Measurements from ENCODE around the gene CHD5. TPM values are rescaled to one million over a fixed set of nuclear protein-coding genes. Genes with fewer than 3 reads are reported as not detected.

CHD5 gene
- total and polyA plus RNA-seq, 5 donors from 2014 or later = not detected

DNA sequence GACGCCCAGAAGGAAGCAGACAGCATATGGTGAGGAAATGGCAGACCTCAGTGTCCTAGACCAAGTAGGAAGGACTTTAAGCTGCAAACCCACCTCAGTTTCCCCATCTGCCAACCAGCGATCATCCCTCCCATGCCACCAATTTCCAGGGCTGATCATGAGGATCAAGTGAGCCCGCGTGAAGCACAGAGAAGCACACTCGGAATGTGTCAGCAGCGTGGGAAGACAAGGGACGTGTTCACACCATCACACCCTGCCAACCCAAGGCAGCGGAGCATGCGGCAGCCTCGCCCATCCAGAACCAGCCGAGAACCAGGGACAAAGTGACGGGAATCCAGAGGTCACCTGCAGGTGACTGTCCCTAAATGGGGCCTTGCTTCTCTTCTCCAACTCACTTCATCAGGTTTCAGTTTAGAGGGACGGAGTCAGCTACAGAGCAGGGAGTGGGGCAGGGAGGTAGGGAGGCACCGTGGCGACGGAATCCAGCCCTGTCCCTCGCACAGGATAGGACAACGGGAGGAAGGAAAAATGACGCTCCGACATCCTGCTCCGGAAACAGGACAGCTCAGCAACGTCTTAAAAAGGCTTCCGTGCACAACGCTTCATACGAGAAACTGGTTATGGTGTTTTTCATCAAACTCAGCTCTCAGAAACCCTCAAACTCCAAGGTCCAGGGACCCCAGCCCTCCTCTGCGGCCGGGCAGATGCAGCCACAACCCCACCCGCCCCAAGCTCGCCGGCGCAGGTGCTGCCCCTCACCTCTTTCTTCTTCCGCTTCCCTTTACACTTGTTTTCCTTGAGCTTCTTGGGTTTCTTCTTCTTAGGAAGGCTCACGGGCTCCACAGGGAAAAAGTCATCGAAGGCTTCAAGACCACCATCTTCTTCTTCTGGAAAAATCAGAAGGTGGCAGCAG lies 12.5 kb downstream of the CHD5 start:
- peaks cover 10% of the 10 kb centered on the region for H3K27me3 Mint-ChIP-seq

DNA sequence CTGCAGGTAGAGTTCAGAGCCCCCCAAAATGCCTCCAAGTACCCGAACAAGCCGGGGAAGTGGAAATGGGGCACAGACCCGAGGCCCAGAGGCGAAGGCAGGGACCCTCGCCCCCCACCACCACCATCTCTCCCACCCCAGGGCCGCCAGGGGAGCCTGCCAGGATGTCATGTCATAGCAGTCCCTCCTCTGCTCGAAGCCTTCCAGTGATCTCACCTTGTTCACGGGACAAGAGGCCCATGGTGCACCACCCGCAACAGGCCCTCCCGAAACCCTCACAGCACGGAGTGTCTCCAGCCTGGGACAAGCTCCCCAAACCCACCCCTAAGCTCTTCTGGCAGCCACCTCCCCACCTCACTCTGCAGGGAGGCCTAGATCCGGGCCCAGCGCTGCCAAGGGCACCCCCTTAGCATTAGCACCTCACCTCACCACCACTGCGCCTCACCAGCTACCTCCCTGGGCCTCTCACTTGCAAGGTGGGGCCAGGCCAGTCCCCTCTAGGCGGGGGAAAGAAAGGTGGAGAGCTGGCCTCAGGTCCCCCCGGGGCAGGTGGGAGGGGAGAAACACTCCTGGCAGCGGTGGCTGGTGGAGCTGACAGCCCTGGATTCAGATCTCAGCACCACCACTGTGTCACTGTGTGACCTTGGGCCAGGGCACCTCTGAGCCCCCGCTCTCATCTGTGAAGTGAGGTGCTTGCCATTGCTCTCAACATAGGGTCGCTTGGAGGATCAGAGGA lies 13.3 kb downstream of the CHD5 start:
- H3K27ac Mint-ChIP-seq = peak overlapping the region in 1 of 3 donors; percentile 26
- Histone ChIP-seq H3K4me1 (ENCODE audit: control insufficient read depth, insufficient read depth, low read length, poor library complexity, severe bottlenecking) (no peaks in the 10 kb centered on the region), H3K36me3 (ENCODE audit: control insufficient read depth, insufficient read depth, low read length) (no peaks in the 10 kb centered on the region), H3K9me3 (ENCODE audit: control insufficient read depth in 2 of 2, low read length in 2 of 2) (no peaks in the 10 kb centered on the region), H3K27me3 (ENCODE audit: control insufficient read depth, insufficient read depth, low read length) (no peaks in the 10 kb centered on the region), H3K4me3 (ENCODE audit: low read depth, low read length) (no peak overlapping the region), H3K27ac (ENCODE audit: insufficient read depth, low read length, poor library complexity, severe bottlenecking) (no peak overlapping the region)
- no peak overlapping the region for H3K4me3 Mint-ChIP-seq
- peaks cover 10% of the 10 kb centered on the region for H3K27me3 Mint-ChIP-seq
- H3K4me1 Mint-ChIP-seq = no peaks in the 10 kb centered on the region
- ATAC-seq (ENCODE audit: low read depth in 2 of 2) (no peak), DNase-seq (no peak)
- no peaks in the 10 kb centered on the region for H3K36me3 Mint-ChIP-seq
- no peaks in the 10 kb centered on the region for H3K9me3 Mint-ChIP-seq

More for the DNA sequence above, 12.5 kb downstream of the CHD5 start:
- H3K9me3 ChIP-seq (ENCODE audit: control insufficient read depth in 2 of 2, low read length in 2 of 2) = no peaks in the 10 kb centered on the region
- no peak overlapping the region for H3K27ac ChIP-seq (ENCODE audit: insufficient read depth, low read length, poor library complexity, severe bottlenecking)
- H3K4me3 ChIP-seq (ENCODE audit: low read depth, low read length) = no peak overlapping the region
- H3K27me3 ChIP-seq (ENCODE audit: control insufficient read depth, insufficient read depth, low read length) = no peaks in the 10 kb centered on the region
- H3K36me3 ChIP-seq (ENCODE audit: control insufficient read depth, insufficient read depth, low read length) = no peaks in the 10 kb centered on the region
- no peaks in the 10 kb centered on the region for H3K4me1 ChIP-seq (ENCODE audit: control insufficient read depth, insufficient read depth, low read length, poor library complexity, severe bottlenecking)
- ATAC-seq (ENCODE audit: low read depth in 2 of 2) (no peak), DNase-seq (no peak)
- Mint-ChIP-seq H3K9me3 (no peaks in the 10 kb centered on the region), H3K36me3 (no peaks in the 10 kb centered on the region), H3K27ac (peak overlapping the region in 1 of 3 donors; percentile 17), H3K4me3 (no peak overlapping the region), H3K4me1 (no peaks in the 10 kb centered on the region)

DNA sequence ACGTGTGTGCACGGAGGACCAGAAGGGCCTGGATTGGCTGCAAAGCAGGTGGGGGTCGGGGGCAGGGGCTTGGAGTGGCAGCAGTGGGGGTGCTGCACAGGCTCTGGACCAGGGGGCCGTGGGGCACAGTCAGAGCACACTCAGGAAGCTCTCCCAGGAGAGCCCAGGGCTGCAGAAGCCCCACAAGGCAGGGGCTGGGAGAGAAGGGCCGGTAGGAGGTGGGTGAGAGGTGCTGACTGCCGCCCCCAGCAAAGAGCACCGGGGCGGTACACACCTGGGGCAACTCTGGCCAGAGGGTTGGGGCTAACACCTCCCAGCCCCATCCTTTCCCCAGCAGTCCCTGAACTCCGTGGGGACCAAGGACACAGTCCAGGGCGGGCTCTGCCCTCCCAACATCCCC lies 13.9 kb downstream of the CHD5 start:
- ATAC-seq (ENCODE audit: low read depth in 2 of 2) (no peak), DNase-seq (no peak)
- H3K4me1 ChIP-seq (ENCODE audit: control insufficient read depth, insufficient read depth, low read length, poor library complexity, severe bottlenecking) = no peaks in the 10 kb centered on the region
- H3K36me3 Mint-ChIP-seq = no peaks in the 10 kb centered on the region
- no peaks in the 10 kb centered on the region for H3K27me3 ChIP-seq (ENCODE audit: control insufficient read depth, insufficient read depth, low read length)
- peaks cover 4% of the 10 kb centered on the region for H3K27me3 Mint-ChIP-seq
- H3K9me3 Mint-ChIP-seq = no peaks in the 10 kb centered on the region
- no peak overlapping the region for H3K27ac Mint-ChIP-seq
- no peak overlapping the region for H3K27ac ChIP-seq (ENCODE audit: insufficient read depth, low read length, poor library complexity, severe bottlenecking)
- H3K4me1 Mint-ChIP-seq = no peaks in the 10 kb centered on the region
- H3K36me3 ChIP-seq (ENCODE audit: control insufficient read depth, insufficient read depth, low read length) = no peaks in the 10 kb centered on the region
- no peak overlapping the region for H3K4me3 Mint-ChIP-seq
- no peaks in the 10 kb centered on the region for H3K9me3 ChIP-seq (ENCODE audit: control insufficient read depth in 2 of 2, low read length in 2 of 2)
- H3K4me3 ChIP-seq (ENCODE audit: low read depth, low read length) = no peak overlapping the region

DNA sequence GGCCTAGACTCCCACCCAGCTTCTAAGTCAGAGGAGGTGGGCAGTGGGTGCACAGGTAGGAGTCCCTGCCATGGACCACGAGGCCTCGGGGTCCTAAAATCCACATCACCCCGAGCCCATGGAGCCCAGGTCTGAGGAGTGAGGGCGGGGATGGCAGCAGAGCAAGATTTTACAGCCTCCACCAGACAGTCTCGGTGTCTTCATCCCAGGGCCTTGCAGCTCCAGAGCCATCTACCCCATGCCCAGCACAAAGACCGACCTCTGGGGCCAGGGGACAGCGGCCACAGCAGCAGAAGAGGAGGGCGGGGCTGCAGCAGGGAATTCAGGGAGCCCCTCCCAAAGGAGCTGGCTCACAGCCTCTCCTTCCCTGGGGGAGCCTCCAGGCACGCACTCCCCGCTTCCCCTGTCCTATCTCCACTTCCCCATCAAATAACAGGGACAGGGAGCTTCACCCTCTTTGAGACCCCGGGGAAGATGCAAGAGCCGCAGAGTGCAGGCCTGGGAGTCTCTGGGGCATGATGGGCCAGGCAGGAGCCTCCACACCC lies 14.6 kb downstream of the CHD5 start:
- Histone ChIP-seq H3K27me3 (ENCODE audit: control insufficient read depth, insufficient read depth, low read length) (no peaks in the 10 kb centered on the region), H3K4me3 (ENCODE audit: low read depth, low read length) (no peak overlapping the region), H3K27ac (ENCODE audit: insufficient read depth, low read length, poor library complexity, severe bottlenecking) (no peak overlapping the region), H3K36me3 (ENCODE audit: control insufficient read depth, insufficient read depth, low read length) (no peaks in the 10 kb centered on the region), H3K4me1 (ENCODE audit: control insufficient read depth, insufficient read depth, low read length, poor library complexity, severe bottlenecking) (no peaks in the 10 kb centered on the region), H3K9me3 (ENCODE audit: control insufficient read depth in 2 of 2, low read length in 2 of 2) (no peaks in the 10 kb centered on the region)
- no peak for DNase-seq
- no peak overlapping the region for H3K27ac Mint-ChIP-seq
- H3K27me3 Mint-ChIP-seq = peaks cover 4% of the 10 kb centered on the region
- no peaks in the 10 kb centered on the region for H3K36me3 Mint-ChIP-seq
- no peaks in the 10 kb centered on the region for H3K9me3 Mint-ChIP-seq
- ATAC-seq (ENCODE audit: low read depth in 2 of 2) = no peak
- no peaks in the 10 kb centered on the region for H3K4me1 Mint-ChIP-seq
- H3K4me3 Mint-ChIP-seq = no peak overlapping the region

DNA sequence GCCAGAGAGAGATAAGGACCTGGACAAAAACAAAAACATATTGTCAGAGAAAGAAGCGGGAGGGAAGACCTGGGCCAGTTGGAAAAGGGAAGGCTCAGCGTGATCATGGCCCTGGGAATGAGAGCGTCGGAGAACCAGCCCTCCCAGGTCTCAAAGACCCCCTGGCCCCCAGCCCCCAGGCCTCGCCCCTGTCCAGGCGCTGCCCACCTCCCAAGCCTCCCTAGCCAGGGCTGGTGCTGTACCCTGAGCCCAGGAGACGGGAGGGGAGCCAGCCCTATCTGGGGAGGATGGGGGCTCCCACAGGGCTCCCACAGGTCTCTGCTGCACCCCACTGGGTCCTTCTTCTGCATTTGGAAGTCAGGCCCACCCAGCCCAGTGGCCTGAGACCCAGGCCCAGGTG lies 15.1 kb downstream of the CHD5 start:
- H3K27ac ChIP-seq (ENCODE audit: insufficient read depth, low read length, poor library complexity, severe bottlenecking) = no peak overlapping the region
- no peaks in the 10 kb centered on the region for H3K27me3 ChIP-seq (ENCODE audit: control insufficient read depth, insufficient read depth, low read length)
- Mint-ChIP-seq H3K9me3 (no peaks in the 10 kb centered on the region), H3K27me3 (peaks cover 4% of the 10 kb centered on the region), H3K27ac (no peak overlapping the region), H3K4me1 (no peaks in the 10 kb centered on the region), H3K4me3 (no peak overlapping the region), H3K36me3 (no peaks in the 10 kb centered on the region)
- H3K4me1 ChIP-seq (ENCODE audit: control insufficient read depth, insufficient read depth, low read length, poor library complexity, severe bottlenecking) = no peaks in the 10 kb centered on the region
- no peak for ATAC-seq (ENCODE audit: low read depth in 2 of 2)
- no peak overlapping the region for H3K4me3 ChIP-seq (ENCODE audit: low read depth, low read length)
- H3K9me3 ChIP-seq (ENCODE audit: control insufficient read depth in 2 of 2, low read length in 2 of 2) = no peaks in the 10 kb centered on the region
- no peak for DNase-seq
- no peaks in the 10 kb centered on the region for H3K36me3 ChIP-seq (ENCODE audit: control insufficient read depth, insufficient read depth, low read length)

DNA sequence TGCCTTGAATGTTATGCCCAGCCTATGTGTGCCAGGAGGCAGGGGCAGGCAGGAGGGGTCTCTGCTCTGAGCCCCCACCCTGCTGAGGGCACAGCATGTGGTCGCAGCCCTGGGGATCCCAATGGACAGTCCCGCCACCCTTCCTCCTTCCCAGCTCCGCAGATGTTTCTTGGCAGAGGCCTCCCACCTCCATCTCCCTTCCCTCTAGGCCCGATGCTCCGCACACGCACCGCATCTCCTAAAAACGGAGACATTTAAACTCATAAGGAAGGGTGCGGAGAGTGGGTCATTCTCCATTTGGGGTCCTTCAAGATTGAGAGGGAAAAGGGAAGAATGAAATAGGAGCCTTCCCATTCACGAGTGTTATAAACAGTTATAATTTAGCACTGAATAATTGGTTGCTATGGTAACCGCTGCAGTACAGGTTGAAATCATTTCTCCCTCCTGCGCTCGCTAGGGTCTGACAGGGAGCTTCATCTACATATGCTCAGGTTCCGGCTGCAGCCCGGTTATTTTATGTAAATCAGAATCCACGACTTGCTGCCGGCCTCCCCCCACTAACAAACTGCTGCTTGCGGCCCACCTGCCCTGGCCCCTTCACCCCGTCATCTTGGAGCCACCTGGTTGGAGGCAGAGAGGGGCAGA lies 16.0 kb downstream of the CHD5 start:
- ATAC-seq (ENCODE audit: low read depth in 2 of 2) = no peak
- no peaks in the 10 kb centered on the region for H3K9me3 Mint-ChIP-seq
- H3K27me3 ChIP-seq (ENCODE audit: control insufficient read depth, insufficient read depth, low read length) = no peaks in the 10 kb centered on the region

DNA sequence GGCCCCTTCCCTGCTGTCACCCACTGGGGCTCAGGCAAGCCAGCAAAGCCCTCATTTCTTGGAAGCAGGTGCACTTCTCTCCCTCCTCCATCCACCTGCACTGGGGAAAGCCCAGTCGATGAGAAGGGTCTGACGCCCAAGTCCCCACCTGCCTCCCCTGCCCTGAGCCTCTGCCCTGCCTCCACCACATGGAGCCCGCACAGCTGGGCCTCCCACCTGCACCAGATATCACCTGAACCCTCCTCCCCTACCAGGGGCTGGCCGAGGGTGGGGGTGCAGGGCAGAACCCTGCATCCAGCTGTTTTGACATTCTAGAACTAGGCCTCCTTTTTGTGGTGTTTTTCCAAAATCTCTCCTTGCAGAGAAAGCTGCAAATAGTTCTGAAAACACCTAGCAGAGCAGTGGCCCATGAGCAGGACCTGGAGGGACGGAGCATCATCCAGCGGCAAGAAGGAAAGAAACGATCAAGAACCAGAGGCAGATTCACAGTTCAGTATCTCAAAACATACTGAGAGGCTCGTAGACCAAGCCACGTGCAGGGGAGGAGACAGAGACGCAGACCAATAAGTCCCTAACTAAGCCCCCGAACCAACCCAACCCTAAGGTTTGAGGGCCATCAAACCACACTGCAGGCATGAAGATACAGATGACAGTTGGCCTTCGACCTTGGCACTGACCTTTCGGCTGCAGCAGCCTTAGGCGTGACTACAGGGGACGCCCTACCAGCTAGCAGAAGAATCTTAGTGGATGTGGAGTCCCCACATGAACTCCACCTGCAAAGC lies 16.7 kb downstream of the CHD5 start:
- no peak overlapping the region for H3K4me3 ChIP-seq (ENCODE audit: low read depth, low read length)
- Mint-ChIP-seq H3K27ac (no peak overlapping the region), H3K27me3 (no peaks in the 10 kb centered on the region), H3K4me3 (no peak overlapping the region), H3K4me1 (no peaks in the 10 kb centered on the region), H3K9me3 (no peaks in the 10 kb centered on the region), H3K36me3 (peaks cover 4% of the 10 kb centered on the region)
- no peaks in the 10 kb centered on the region for H3K36me3 ChIP-seq (ENCODE audit: control insufficient read depth, insufficient read depth, low read length)
- no peaks in the 10 kb centered on the region for H3K9me3 ChIP-seq (ENCODE audit: control insufficient read depth in 2 of 2, low read length in 2 of 2)
- ATAC-seq (ENCODE audit: low read depth in 2 of 2) = no peak
- H3K27ac ChIP-seq (ENCODE audit: insufficient read depth, low read length, poor library complexity, severe bottlenecking) = no peak overlapping the region
- DNase-seq = no peak
- H3K4me1 ChIP-seq (ENCODE audit: control insufficient read depth, insufficient read depth, low read length, poor library complexity, severe bottlenecking) = no peaks in the 10 kb centered on the region
- H3K27me3 ChIP-seq (ENCODE audit: control insufficient read depth, insufficient read depth, low read length) = no peaks in the 10 kb centered on the region

More for the DNA sequence above, 16.0 kb downstream of the CHD5 start:
- H3K27ac Mint-ChIP-seq = no peak overlapping the region
- no peaks in the 10 kb centered on the region for H3K4me1 ChIP-seq (ENCODE audit: control insufficient read depth, insufficient read depth, low read length, poor library complexity, severe bottlenecking)
- no peak overlapping the region for H3K4me3 ChIP-seq (ENCODE audit: low read depth, low read length)
- no peaks in the 10 kb centered on the region for H3K9me3 ChIP-seq (ENCODE audit: control insufficient read depth in 2 of 2, low read length in 2 of 2)
- no peaks in the 10 kb centered on the region for H3K4me1 Mint-ChIP-seq
- peaks cover 3% of the 10 kb centered on the region for H3K36me3 Mint-ChIP-seq
- H3K4me3 Mint-ChIP-seq = no peak overlapping the region
- no peak for DNase-seq
- H3K27ac ChIP-seq (ENCODE audit: insufficient read depth, low read length, poor library complexity, severe bottlenecking) = no peak overlapping the region
- no peaks in the 10 kb centered on the region for H3K27me3 Mint-ChIP-seq
- H3K36me3 ChIP-seq (ENCODE audit: control insufficient read depth, insufficient read depth, low read length) = no peaks in the 10 kb centered on the region

Data from CD4-positive, CD25-positive, alpha-beta regulatory T cell (primary cell).